ENCODE results near the gene FXYD5. TPM values are rescaled to one million over a fixed set of nuclear protein-coding genes. Genes with fewer than 3 reads are reported as not detected.
A peak's percentile ranks its signal among the peaks of the same experiment; 100 is the strongest.

The FXYD5 gene
- total and polyA plus RNA-seq, 9 of the 15 experiments (the other 6 are each of a cell fraction or from before 2014, with no cell fraction given), result 104 to 537 (median 174) TPM

DNA sequence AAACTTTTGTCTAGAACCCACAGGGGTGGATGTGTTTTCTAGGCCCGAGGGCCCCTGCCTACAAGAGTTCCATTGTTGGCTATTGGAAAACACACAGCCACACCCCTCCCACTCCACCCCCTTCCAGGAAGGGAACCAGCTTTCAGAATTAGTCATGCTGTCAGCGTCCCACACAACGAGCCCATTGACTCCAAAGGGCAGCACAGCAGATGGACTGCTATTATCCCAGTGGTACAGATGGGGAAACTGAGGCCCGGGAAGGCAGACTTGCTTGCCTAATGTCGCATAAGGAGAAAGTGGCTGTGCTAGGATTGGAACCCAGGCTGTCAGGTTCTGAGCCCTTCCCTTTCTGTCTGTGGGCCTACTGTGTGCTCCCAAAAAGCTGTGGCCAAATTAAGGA, 47.0 kb upstream of the FXYD5 start (continued):
- TF ChIP-seq SMARCA5 (IDR thresholded peaks at IDR 0.05) (0 out of 2 replicates have a peak, but pooled peaks have one; percentile 53), ZNF77 (CRISPR knock-in tag; IDR thresholded peaks at IDR 0.05) (no peak), HCFC1 (IDR thresholded peaks at IDR 0.05; ENCODE audit: low read depth, low read length) (no peak), KDM1A (IDR thresholded peaks at IDR 0.05) (peak in 1 of 2 experiments; percentile 19; a peak in 1 of 4 replicates), ZNF184 (CRISPR knock-in tag; IDR thresholded peaks at IDR 0.05) (no peak), CTBP1 (IDR thresholded peaks at IDR 0.05; ENCODE audit: borderline replicate concordance) (peak; percentile 29; the same call in 1 of the 2 replicates), THAP12 (CRISPR knock-in tag; IDR thresholded peaks at IDR 0.05) (no peak), CSDE1 (IDR thresholded peaks at IDR 0.05) (no peak), ESRRA (IDR thresholded peaks at IDR 0.05; ENCODE audit: borderline replicate concordance, low read depth) (peak; percentile 76; the same call in 1 of the 2 replicates)
- TF ChIP-seq, protein P1, sequence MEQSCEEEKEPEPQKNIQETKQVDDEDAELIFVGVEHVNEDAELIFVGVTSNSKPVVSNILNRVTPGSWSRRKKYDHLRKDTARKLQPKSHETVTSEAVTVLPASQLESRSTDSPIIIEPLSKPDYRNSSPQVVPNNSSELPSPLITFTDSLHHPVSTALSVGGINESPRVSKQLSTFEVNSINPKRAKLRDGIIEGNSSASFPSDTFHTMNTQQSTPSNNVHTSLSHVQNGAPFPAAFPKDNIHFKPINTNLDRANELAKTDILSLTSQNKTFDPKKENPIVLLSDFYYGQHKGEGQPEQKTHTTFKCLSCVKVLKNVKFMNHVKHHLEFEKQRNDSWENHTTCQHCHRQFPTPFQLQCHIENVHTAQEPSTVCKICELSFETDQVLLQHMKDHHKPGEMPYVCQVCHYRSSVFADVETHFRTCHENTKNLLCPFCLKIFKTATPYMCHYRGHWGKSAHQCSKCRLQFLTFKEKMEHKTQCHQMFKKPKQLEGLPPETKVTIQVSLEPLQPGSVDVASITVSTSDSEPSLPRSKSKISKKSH (CRISPR knock-in tag; IDR thresholded peaks at IDR 0.05), result no peak
